ENCODE results near the gene ANKRD62.

The ANKRD62 gene

GRCh38 chr18:12086677-12087470 lies 6.8 kb upstream of the ANKRD62 start:
- H3K4me3 ChIP-seq (replicated peaks; ENCODE audit: low read depth, low read length) = no peak overlapping the region
- TF ChIP-seq CTCF (IDR thresholded peaks at IDR 0.05; ENCODE audit: low read depth, low read length, missing control alignments) = no peak
- no peak for DNase-seq (ENCODE audit: extremely low read depth, low read depth)

- DNase-seq (ENCODE audit: extremely low read depth, low read depth) = no peak
- no peak for TF ChIP-seq CTCF (IDR thresholded peaks at IDR 0.05; ENCODE audit: low read depth, low read length, missing control alignments)
- no peak overlapping the region for H3K4me3 ChIP-seq (replicated peaks; ENCODE audit: low read depth, low read length)
Measured at GRCh38 chr18:12087471-12088025, 6.1 kb upstream of the ANKRD62 start.

DNA sequence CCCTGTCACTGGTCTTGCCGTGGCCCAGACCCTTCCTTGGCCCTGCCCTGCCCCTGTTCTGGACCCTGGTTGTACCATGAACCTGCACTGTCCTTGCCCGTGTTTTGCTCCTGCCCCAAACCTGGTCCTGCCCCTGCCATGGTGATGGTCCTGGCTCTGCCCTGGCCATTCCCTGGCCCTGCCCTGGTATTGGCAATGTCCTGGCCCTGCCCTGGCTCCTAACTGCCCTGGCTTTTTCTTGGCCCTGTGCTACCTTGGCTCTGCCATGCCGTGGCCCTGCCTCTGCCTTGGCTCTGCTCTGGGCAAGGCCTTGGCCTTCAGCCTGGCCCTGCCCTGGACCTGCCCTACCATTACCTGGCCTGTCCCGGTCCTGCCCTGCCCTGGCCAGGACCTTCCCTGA lies 5.5 kb upstream of the ANKRD62 start:
- no peak for DNase-seq (ENCODE audit: extremely low read depth, low read depth)
- no peak for TF ChIP-seq CTCF (IDR thresholded peaks at IDR 0.05; ENCODE audit: low read depth, low read length, missing control alignments)
- H3K4me3 ChIP-seq (replicated peaks; ENCODE audit: low read depth, low read length) = no peak overlapping the region

GRCh38 chr18:12088731-12089375 lies 4.8 kb upstream of the ANKRD62 start:
- DNase-seq (ENCODE audit: extremely low read depth, low read depth) = no peak
- no peak overlapping the region for H3K4me3 ChIP-seq (replicated peaks; ENCODE audit: low read depth, low read length)
- TF ChIP-seq CTCF (IDR thresholded peaks at IDR 0.05; ENCODE audit: low read depth, low read length, missing control alignments) = no peak

DNA sequence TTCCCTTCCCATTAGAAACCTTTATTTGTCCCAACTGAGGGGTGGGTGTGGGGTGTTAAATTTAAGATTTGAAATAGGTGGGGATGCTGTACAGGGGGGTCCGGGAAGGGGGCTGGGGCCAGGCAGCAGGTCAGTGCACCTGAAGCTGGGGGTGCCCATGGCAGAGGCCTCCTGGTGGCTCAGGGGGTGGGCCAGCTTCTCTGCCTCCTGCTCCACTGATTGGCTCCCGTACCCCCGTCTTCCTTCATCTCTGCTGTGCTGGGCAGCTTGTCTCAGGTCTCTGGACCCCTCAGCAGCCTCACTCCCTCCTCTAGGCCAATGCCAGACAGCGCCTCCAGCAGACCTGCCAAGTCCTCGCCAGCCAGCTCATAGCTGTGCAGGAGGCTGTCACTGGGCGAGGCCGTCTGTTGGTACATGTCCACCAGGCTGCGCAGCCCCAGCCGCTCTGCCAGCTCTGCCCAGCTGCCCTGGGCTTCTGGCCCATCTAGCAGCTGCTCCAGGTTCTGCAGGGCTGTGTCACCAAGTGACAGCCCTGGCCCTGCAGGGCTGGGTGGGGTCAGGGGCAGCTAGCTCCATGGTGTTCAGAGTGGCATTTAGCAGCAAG lies 2.0 kb upstream of the ANKRD62 start:
- no peak for TF ChIP-seq CTCF (IDR thresholded peaks at IDR 0.05; ENCODE audit: low read depth, low read length, missing control alignments)
- H3K4me3 ChIP-seq (replicated peaks; ENCODE audit: low read depth, low read length) = no peak overlapping the region
- DNase-seq (ENCODE audit: extremely low read depth, low read depth) = no peak

GRCh38 chr18:12092398-12093229 lies 1.0 kb upstream of the ANKRD62 start:
- no peak for DNase-seq (ENCODE audit: extremely low read depth, low read depth)
- peak; percentile 18 for TF ChIP-seq CTCF (IDR thresholded peaks at IDR 0.05; ENCODE audit: low read depth, low read length, missing control alignments)
- H3K4me3 ChIP-seq (replicated peaks; ENCODE audit: low read depth, low read length) = no peak overlapping the region
